HepG2 (cell line): Measurements from ENCODE around the gene ALDH16A1. TPM values are rescaled to one million over a fixed set of nuclear protein-coding genes. Genes with fewer than 3 reads are reported as not detected.

Experiments used
- ATAC-seq: fragments of 200-7000 bp; cut with Tn5 transposase; 3 replicates; pipeline ENCODE4 v1.9.1; 2020; ENCODE audit warnings: mild to moderate bottlenecking, moderate library complexity
- BruUV-seq: library from RNA; stranded (reverse); fragments of 400-500 nt; replicated peaks from 2 replicates; lab custom pipeline; 2021; lab: Mats Ljungman, UMichigan
- CTCF ChIA-PET: fragments of 300-600 bp; formaldehyde crosslinking; extraction: SDS; loops from one replicate; lab custom pipeline; 2021; ENCODE audit warnings: low total read pairs, inconsistent platforms, low intra/inter-chr PET ratio; lab: Yijun Ruan, JAX
- POLR2A ChIA-PET: fragments of 350-600 bp; sonication (Branson Sonifier 250); formaldehyde crosslinking; loops from one replicate; lab custom pipeline; 2020; ENCODE audit warnings: antibody characterized with exemption, inconsistent platforms; lab: Yijun Ruan, JAX
- DNase-seq: peaks from one replicate; pipeline ENCODE4 v3.0.0-alpha.2; 2015; ENCODE audit warnings: low spot score
- FAIRE-seq: peaks from 3 replicates; lab custom pipeline; 2011; peaks lifted over from hg19 to GRCh38; lab: Jason Lieb, UNC
- H2AFZ ChIP-seq: one replicate; pipeline ENCODE4 v1.6.1; 2011; ENCODE audit warnings: low read length, inconsistent platforms
- H3K27ac ChIP-seq: fragments of 300-600 bp; 3 replicates; pipeline ENCODE4 v1.8.0; 2011; ENCODE audit warnings: mixed run types, mild to moderate bottlenecking, mixed read lengths, low read length, inconsistent platforms; ENCODE audit not compliant: insufficient read depth; ENCODE audit errors: extremely low read length
- H3K27me3 ChIP-seq, 2 experiments: fragments of 200-600 bp in 1 of 2; 2 replicates in 1 of 2; 3 replicates in 1 of 2; pipeline versions ENCODE4 v1.6.0 to v1.8.0; 2011; ENCODE audit warnings: low read length in 2 of 2, mild to moderate bottlenecking in 2 of 2, moderate library complexity in 2 of 2, inconsistent platforms in 1 of 2; ENCODE audit not compliant: insufficient read depth in 2 of 2, control insufficient read depth in 1 of 2
- H3K36me3 ChIP-seq, 2 experiments: fragments of 200-600 bp in 1 of 2; replicated peaks in 1 of 2; 2 replicates in 1 of 2; 3 replicates in 1 of 2; pipeline versions ENCODE4 v1.5.1 to v1.8.0; 2011; ENCODE audit warnings: low read length in 2 of 2, inconsistent platforms in 1 of 2; ENCODE audit not compliant: insufficient read depth in 2 of 2, control insufficient read depth in 1 of 2
- H3K4me1 ChIP-seq: 2 replicates; pipeline ENCODE4 v1.5.1; 2012; ENCODE audit warnings: low read length, inconsistent platforms; ENCODE audit not compliant: insufficient read depth
- H3K4me2 ChIP-seq: 2 replicates; pipeline ENCODE4 v1.6.0; 2011; ENCODE audit warnings: low read depth, low read length, inconsistent platforms
- H3K4me3 ChIP-seq, 3 experiments: fragments of 200-600 bp in 1 of 3; sonication (generic), shearing (Covaris generic) in 1 of 3; replicated peaks in 1 of 3; 2 replicates each; pipeline ENCODE4 v1.5.1; 2011 to 2016; ENCODE audit warnings: low read length in 3 of 3, inconsistent platforms in 2 of 3, low read depth in 2 of 3, mild to moderate bottlenecking in 2 of 3, control low read depth in 1 of 3, mixed read lengths in 1 of 3; ENCODE audit not compliant: insufficient read depth in 1 of 3
- H3K79me2 ChIP-seq: one replicate; pipeline ENCODE4 v1.6.1; 2011; ENCODE audit warnings: low read length, inconsistent platforms; ENCODE audit not compliant: insufficient read depth
- H3K9ac ChIP-seq: 2 replicates; pipeline ENCODE4 v1.6.0; 2011; ENCODE audit warnings: mild to moderate bottlenecking, low read depth, low read length, inconsistent platforms; ENCODE audit not compliant: insufficient read depth
- H3K9me3 ChIP-seq: 2 replicates; pipeline ENCODE4 v1.5.1; 2012; ENCODE audit warnings: mild to moderate bottlenecking, low read length
- H4K20me1 ChIP-seq: 2 replicates; pipeline ENCODE4 v1.6.0; 2011; ENCODE audit warnings: inconsistent platforms, mild to moderate bottlenecking, low read length, moderate library complexity; ENCODE audit not compliant: insufficient read depth
- ARNT2 ChIP-seq: sonication (generic); formaldehyde crosslinking; IDR thresholded peaks from 2 replicates; pipeline ENCODE4 v1.8.0; 2022; ENCODE audit warnings: mild to moderate bottlenecking, low read depth, missing genetic modification reagents, moderate library complexity
- ESRRA ChIP-seq: sonication (generic); formaldehyde crosslinking; IDR thresholded peaks from 2 replicates; pipeline ENCODE4 v1.5.1; 2020; ENCODE audit warnings: mild to moderate bottlenecking, low read depth, missing genetic modification reagents
- FOXO4 ChIP-seq: sonication (generic); formaldehyde crosslinking; conservative IDR thresholded peaks from 2 replicates; pipeline ENCODE4 v1.8.1; 2023; ENCODE audit warnings: missing genetic modification reagents
- HOXA3 ChIP-seq: sonication (generic); formaldehyde crosslinking; IDR thresholded peaks from 2 replicates; pipeline ENCODE4 v1.5.0; 2020; ENCODE audit warnings: missing genetic modification reagents
- HOXA9 ChIP-seq: sonication (generic); formaldehyde crosslinking; IDR thresholded peaks from 2 replicates; pipeline ENCODE4 v1.8.1; 2022; ENCODE audit warnings: missing genetic modification reagents, mild to moderate bottlenecking, moderate library complexity, borderline replicate concordance
- NFE2 ChIP-seq: sonication (generic); formaldehyde crosslinking; IDR thresholded peaks from 2 replicates; pipeline ENCODE4 v1.4.0; 2020; ENCODE audit warnings: missing genetic modification reagents
- NFIB ChIP-seq: sonication (generic); formaldehyde crosslinking; IDR thresholded peaks from 2 replicates; pipeline ENCODE4 v1.9.0; 2021; ENCODE audit warnings: missing genetic modification reagents, mild to moderate bottlenecking, borderline replicate concordance
- PTBP1 ChIP-seq: fragments of 200-400 bp; formaldehyde crosslinking; IDR thresholded peaks from 2 replicates; pipeline ENCODE4 v1.6.1; 2018; ENCODE audit warnings: low read length, low read depth; ENCODE audit not compliant: poor library complexity, severe bottlenecking
- SP1 ChIP-seq, 2 experiments: fragments of 450-650 bp in 1 of 2; sonication (generic) in 1 of 2; formaldehyde crosslinking in 1 of 2; IDR thresholded peaks; 2 replicates each; pipeline versions ENCODE4 v1.4.0 to v1.6.1; 2016 to 2020; ENCODE audit warnings: missing genetic modification reagents in 1 of 2
- TARDBP ChIP-seq: sonication (generic); formaldehyde crosslinking; IDR thresholded peaks from 2 replicates; pipeline ENCODE4 v1.8.0; 2022; ENCODE audit warnings: mild to moderate bottlenecking, missing genetic modification reagents
- TFDP2 ChIP-seq: sonication (generic); formaldehyde crosslinking; IDR thresholded peaks from 2 replicates; pipeline ENCODE4 v1.4.0; 2020; ENCODE audit warnings: missing genetic modification reagents
- ZBTB26 ChIP-seq: IDR thresholded peaks from 2 replicates; pipeline ENCODE4 v1.6.1; 2016; ENCODE audit warnings: missing compliant biosample characterization, missing genetic modification reagents, borderline replicate concordance
- ZFP91 ChIP-seq: sonication (generic); formaldehyde crosslinking; IDR thresholded peaks from 2 replicates; pipeline ENCODE4 v1.9.0; 2022; ENCODE audit warnings: missing genetic modification reagents, mild to moderate bottlenecking, borderline replicate concordance
- ZKSCAN8 ChIP-seq: IDR thresholded peaks from 2 replicates; pipeline ENCODE4 v1.6.1; 2016; ENCODE audit warnings: borderline replicate concordance, missing genetic modification reagents, missing compliant biosample characterization
- ZNF18 ChIP-seq: sonication (generic); formaldehyde crosslinking; IDR thresholded peaks from 2 replicates; pipeline ENCODE4 v1.8.0; 2022; ENCODE audit warnings: mild to moderate bottlenecking, missing genetic modification reagents; ENCODE audit not compliant: insufficient replicate concordance
- ZNF24 ChIP-seq: fragments of 450-650 bp; IDR thresholded peaks from 2 replicates; pipeline ENCODE4 v1.6.1; 2017; ENCODE audit warnings: antibody characterized with exemption, mild to moderate bottlenecking
- ZSCAN30 ChIP-seq: sonication (generic); formaldehyde crosslinking; IDR thresholded peaks from 2 replicates; pipeline ENCODE4 v1.5.0; 2020; ENCODE audit warnings: mild to moderate bottlenecking, missing genetic modification reagents
- WGBS: methylation state at CpG from one replicate; pipeline ENCODE4 v1.1.6; 2017; ENCODE audit warnings: low lambda C conversion rate; 5-methylcytosine and 5-hydroxymethylcytosine counted together
- in situ Hi-C: cut with HindIII; loops from 2 replicates; pipeline ENCODE4 v1.10.0; 2017; ENCODE audit warnings: low pct_unique_long_range_greater_than_20kb; ENCODE audit not compliant: extremely low pct_ligation_motif_present
- intact Hi-C: fragments of 100-400 bp; cut with micrococcal nuclease; formaldehyde crosslinking; loops from one replicate; pipeline ENCODE4 v1.10.0; 2022; ENCODE audit not compliant: unreplicated experiment
- polyA plus RNA-seq, 8 experiments: library from polyadenylated mRNA; depleted of rRNA in 3 of 8; stranded (reverse) in 7 of 8; unstranded in 1 of 8; fragments of >200 nt; fragmentation: Illumina TruSeq in 4 of 8; extraction: Trizol in 4 of 8; gene quantifications; 2 replicates each; pipeline versions ENCODE4 v1.2.1 to v1.2.3, GENCODE V29; 2011 to 2016; ENCODE audit warnings: low read depth in 4 of 8, missing spikeins in 1 of 8, mixed read lengths in 1 of 8; ENCODE audit not compliant: insufficient read depth in 1 of 8
- total RNA-seq, 5 experiments: library from RNA; depleted of rRNA; stranded (reverse); fragments of >200 nt; fragmentation: Illumina TruSeq; extraction: Trizol; gene quantifications; 2 replicates each; pipeline ENCODE4 v1.2.3, GENCODE V29; 2016; ENCODE audit warnings: low read depth in 1 of 5

The ALDH16A1 gene
- total and polyA plus RNA-seq, 2 of the 13 experiments (the other 11 are each of a cell fraction or from before 2014, with no cell fraction given): 8.4 to 34.9 TPM

- TSS peak; percentile 82 for BruUV-seq
- in situ Hi-C loops: loop anchor here (5.0 kb wide), 2 partner anchors 76 to 176 kb away; no protein-coding TSS in a partner anchor
- TF ChIP-seq ZBTB26 (CRISPR knock-in tag) (no peak), ARNT2 (CRISPR knock-in tag) (no peak), PTBP1 (no peak), NFIB (no peak), HOXA3 (no peak), FOXO4 (no peak), ZNF18 (CRISPR knock-in tag) (peak; percentile 34), ESRRA (CRISPR knock-in tag) (no peak), ZKSCAN8 (CRISPR knock-in tag) (no peak), TARDBP (CRISPR knock-in tag) (no peak), SP1 (IDR thresholded peaks at IDR 0.05) (no peak), SP1 (CRISPR knock-in tag; IDR thresholded peaks at IDR 0.05) (no peak), ZSCAN30 (CRISPR knock-in tag) (no peak), ZNF24 (0 out of 2 replicates have a peak, but pooled peaks have one; percentile 27), ZFP91 (CRISPR knock-in tag) (no peak), HOXA9 (no peak), NFE2 (CRISPR knock-in tag) (no peak), TFDP2 (CRISPR knock-in tag) (no peak)
These were observed 43.6 kb downstream of the ALDH16A1 start for GRCh38 chr19:49496574-49497008.

More at GRCh38 chr19:49496574-49497008, 43.6 kb downstream of the ALDH16A1 start:
- POLR2A ChIA-PET: interaction anchor here (0.8 to 3.1 kb wide), 16 partner anchors 8 to 380 kb away, joined by 3 to 22 read pairs (median 5); partner anchors contain the start of genes AKT1S1, FCGRT, PRR12 and RPL13A
- no peak for ATAC-seq
- Histone ChIP-seq H3K4me3 (peak overlapping the region; percentile 77 to 85 (median 78)), H2AFZ (no peak overlapping the region), H3K27me3 (peaks cover 0 to 4% of the 10 kb centered on the region in 2 experiments; a peak in 1 of 5 replicates), H3K27ac (peak overlapping the region; percentile 81), H3K4me1 (peaks cover 36% of the 10 kb centered on the region), H3K36me3 (peaks cover 16 to 38% of the 10 kb centered on the region in 2 experiments), H3K9me3 (no peaks in the 10 kb centered on the region), H3K9ac (peak overlapping the region; percentile 100), H3K4me2 (peak overlapping the region; percentile 92), H3K79me2 (peaks cover 27% of the 10 kb centered on the region), H4K20me1 (peaks cover 32% of the 10 kb centered on the region; the same call in 1 of the 2 replicates)
- CTCF ChIA-PET: no interaction called here
- WGBS: 4% methylated on average over 11 of the region's 11 CpGs
- DNase-seq: no peak
- intact Hi-C loops: no loop called here
- FAIRE-seq: no peak
